ENCODE results near the gene PSPN. TPM values are rescaled to one million over a fixed set of nuclear protein-coding genes. Genes with fewer than 3 reads are reported as not detected.

PSPN gene
- total RNA-seq, 2 experiments from 2014 or later, result 0.81 to 0.85 TPM

GRCh38 chr19:6326815-6327214, 48.9 kb downstream of the PSPN start:
- Mint-ChIP-seq H3K27ac (no peak overlapping the region), H3K36me3 (ENCODE audit: low read depth) (peaks cover 3% of the 10 kb centered on the region), H3K4me1 (ENCODE audit: low read depth) (peaks cover 6% of the 10 kb centered on the region), H3K9me3 (no peaks in the 10 kb centered on the region), H3K27me3 (no peaks in the 10 kb centered on the region), H3K4me3 (no peak overlapping the region)
- intact Hi-C loops (cut with DNase I, micrococcal nuclease), result no loop called here
- no peaks in the 10 kb centered on the region for H3K4me1 ChIP-seq (ENCODE audit: insufficient read depth, low read length)
- H3K36me3 ChIP-seq (ENCODE audit: insufficient read depth, low read length), result no peaks in the 10 kb centered on the region
- ChIA-PET POLR2A (no interaction called here), CTCF (no interaction called here)
- no peak for TF ChIP-seq CTCF (IDR thresholded peaks at IDR 0.05)
- no peak overlapping the region for H3K4me3 ChIP-seq (ENCODE audit: low read length)
- H3K27me3 ChIP-seq (ENCODE audit: control insufficient read depth in 1 of 2, insufficient read depth in 2 of 2, low read length in 2 of 2), result no peaks in the 10 kb centered on the region
- H3K27ac ChIP-seq (ENCODE audit: low read depth in 1 of 2, low read length in 2 of 2), result no peak overlapping the region
- ATAC-seq (ENCODE audit: poor library complexity) (no peak), DNase-seq (no peak)
- no peaks in the 10 kb centered on the region for H3K9me3 ChIP-seq (ENCODE audit: control insufficient read depth in 1 of 2, insufficient read depth in 1 of 2, low read length in 2 of 2)

- CTCF ChIA-PET, result interaction anchor here (0.5 kb wide), 1 partner anchor 538 kb away, joined by 3 read pairs; no protein-coding TSS in a partner anchor
- no peak overlapping the region for H3K4me3 ChIP-seq (ENCODE audit: low read length)
- no peak overlapping the region for H3K27ac ChIP-seq (ENCODE audit: low read depth in 1 of 2, low read length in 2 of 2)
- ATAC-seq (ENCODE audit: poor library complexity), result no peak
- H3K4me3 Mint-ChIP-seq, result no peak overlapping the region
- H3K9me3 Mint-ChIP-seq, result no peaks in the 10 kb centered on the region
- H3K9me3 ChIP-seq (ENCODE audit: control insufficient read depth in 1 of 2, insufficient read depth in 1 of 2, low read length in 2 of 2), result no peaks in the 10 kb centered on the region
- H3K36me3 ChIP-seq (ENCODE audit: insufficient read depth, low read length), result no peaks in the 10 kb centered on the region
- DNase-seq, result no peak
- intact Hi-C loops (cut with DNase I, micrococcal nuclease), result no loop called here
- H3K36me3 Mint-ChIP-seq (ENCODE audit: low read depth), result peaks cover 3% of the 10 kb centered on the region
- peaks cover 6% of the 10 kb centered on the region for H3K4me1 Mint-ChIP-seq (ENCODE audit: low read depth)
- H3K27ac Mint-ChIP-seq, result no peak overlapping the region
- no peaks in the 10 kb centered on the region for H3K27me3 ChIP-seq (ENCODE audit: control insufficient read depth in 1 of 2, insufficient read depth in 2 of 2, low read length in 2 of 2)
- H3K4me1 ChIP-seq (ENCODE audit: insufficient read depth, low read length), result no peaks in the 10 kb centered on the region
- POLR2A ChIA-PET, result no interaction called here
- H3K27me3 Mint-ChIP-seq, result no peaks in the 10 kb centered on the region
- no peak for TF ChIP-seq CTCF (IDR thresholded peaks at IDR 0.05)
Measured at GRCh38 chr19:6325614-6326013, 50.1 kb downstream of the PSPN start.

Small RNA genes lying within 50 kb of the gene (microRNA-seq; reads per million reads assigned to microRNA genes)
- gene MIR3940 (ENCODE audit: borderline microRNAs expressed, borderline replicate concordance) (5.1 reads per million, percentile 26 among the genes with 10 or more reads in this experiment), gene MIR6790 (ENCODE audit: borderline microRNAs expressed, borderline replicate concordance) (not detected), gene MIR6885 (ENCODE audit: borderline microRNAs expressed, borderline replicate concordance) (not detected)

Other genes with a start within 250 kb of the PSPN start
- gene ACSBG2, start 240.3 kb downstream of the PSPN start, total RNA-seq, result not detected
- 10 to 100 TPM; 18.3 to 22.1 TPM for gene MLLT1, start 96.0 kb downstream of the PSPN start, total RNA-seq
- 1 to 10 TPM; 2.7 to 3.1 TPM for gene ACER1, start 42.3 kb downstream of the PSPN start, total RNA-seq
- gene CLPP, start 14.4 kb downstream of the PSPN start, total RNA-seq, result 10 to 100 TPM; 86.7 to 96.4 TPM
- gene ALKBH7, start 3.1 kb downstream of the PSPN start, total RNA-seq, result 10 to 100 TPM; 75.3 to 78.7 TPM
- 10 to 100 TPM; 56.1 to 61.1 TPM for gene GTF2F1, start 17.2 kb upstream of the PSPN start, total RNA-seq
- gene KHSRP, start 48.9 kb upstream of the PSPN start, total RNA-seq, result 100 to 1,000 TPM; 128 to 143 TPM
- under 1 TPM; 0.30 to 0.50 TPM for gene SLC25A41, start 57.8 kb upstream of the PSPN start, total RNA-seq
- gene SLC25A23, start 83.9 kb upstream of the PSPN start, total RNA-seq, result 10 to 100 TPM; 10.5 to 10.8 TPM
- gene CRB3, start 88.3 kb upstream of the PSPN start, total RNA-seq, result 1 to 10 TPM; 7.9 to 9.4 TPM
- 100 to 1,000 TPM; 111 to 118 TPM for gene DENND1C, start 105.9 kb upstream of the PSPN start, total RNA-seq
- gene TUBB4A, start 126.4 kb upstream of the PSPN start, total RNA-seq, result under 1 TPM; 0.53 to 0.88 TPM
- gene TNFSF9, start 155.1 kb upstream of the PSPN start, total RNA-seq, result 1 to 10 TPM; 1.5 to 1.8 TPM
- not detected for gene CD70, start 215.2 kb upstream of the PSPN start, total RNA-seq

All from CD4-positive, alpha-beta T cell (primary cell).